ENCODE data around the gene WDR74. TPM values are rescaled to one million over a fixed set of nuclear protein-coding genes. Genes with fewer than 3 reads are reported as not detected.

WDR74 gene
- total RNA-seq, 1 donor from 2014 or later: 53.5 TPM

- H3K27me3 Mint-ChIP-seq (ENCODE audit: low read depth, unreplicated experiment): no peaks in the 10 kb centered on the region
- DNase-seq (ENCODE audit: low read depth): peak; percentile 49
- H2AFZ ChIP-seq (ENCODE audit: low read depth, low read length): peak within 1 kb of the TSS; percentile 71
- no peak for FAIRE-seq
- no peaks in the 10 kb centered on the region for H3K27me3 ChIP-seq (ENCODE audit: insufficient read depth, low read length)
- H3K4me1 Mint-ChIP-seq (ENCODE audit: low read depth, unreplicated experiment): peaks cover 19% of the 10 kb centered on the region
- peaks cover 23% of the 10 kb centered on the region for H3K4me1 ChIP-seq (ENCODE audit: insufficient read depth, low read length)
- H3K27ac ChIP-seq (ENCODE audit: low read depth, low read length): peak within 1 kb of the TSS; percentile 71
- H4K20me1 ChIP-seq (ENCODE audit: insufficient read depth, low read length): peaks cover 49% of the 10 kb centered on the region
- no peaks in the 10 kb centered on the region for H3K9me3 ChIP-seq (ENCODE audit: insufficient read depth, low read depth, low read length)
- H3K9ac ChIP-seq (ENCODE audit: low read length): peak within 1 kb of the TSS; percentile 87
- H3K4me3 Mint-ChIP-seq (ENCODE audit: unreplicated experiment): peak within 1 kb of the TSS; percentile 89
- peak within 1 kb of the TSS; percentile 98 for H3K4me2 ChIP-seq (ENCODE audit: low read length)
- peaks cover 38% of the 10 kb centered on the region for H3K36me3 ChIP-seq (ENCODE audit: insufficient read depth, low read length)
- peak within 1 kb of the TSS; percentile 92 for H3K4me3 ChIP-seq (ENCODE audit: insufficient read depth, low read depth, low read length)
- H3K27ac Mint-ChIP-seq (ENCODE audit: unreplicated experiment): peak within 1 kb of the TSS; percentile 86
- H3K36me3 Mint-ChIP-seq (ENCODE audit: low read depth, unreplicated experiment): peaks cover 25% of the 10 kb centered on the region
- H3K9me3 Mint-ChIP-seq (ENCODE audit: unreplicated experiment): no peaks in the 10 kb centered on the region
- no peak for TF ChIP-seq EZH2 (IDR thresholded peaks at IDR 0.05; ENCODE audit: insufficient read depth, low read length)
- no peak for TF ChIP-seq CTCF (IDR thresholded peaks at IDR 0.05; ENCODE audit: insufficient read depth, low read depth, low read length)
- H3K79me2 ChIP-seq (ENCODE audit: insufficient read depth, low read length): peaks cover 49% of the 10 kb centered on the region
Measured at GRCh38 chr11:62791501-62792201, 47.7 kb downstream of the WDR74 start, which contains the start of gene TMEM223. Gene TMEM223, minus strand, starts transcription at chr11:62792006. Its CDS starts 12 bp downstream, at chr11:62791994.

- TF ChIP-seq CTCF (IDR thresholded peaks at IDR 0.05; ENCODE audit: insufficient read depth, low read depth, low read length) (no peak), EZH2 (IDR thresholded peaks at IDR 0.05; ENCODE audit: insufficient read depth, low read length) (no peak)
- peaks cover 50% of the 10 kb centered on the region for H3K79me2 ChIP-seq (ENCODE audit: insufficient read depth, low read length)
- no peak overlapping the region for H3K4me3 ChIP-seq (ENCODE audit: insufficient read depth, low read depth, low read length)
- H2AFZ ChIP-seq (ENCODE audit: low read depth, low read length): no peak overlapping the region
- peaks cover 45% of the 10 kb centered on the region for H4K20me1 ChIP-seq (ENCODE audit: insufficient read depth, low read length)
- FAIRE-seq (no peak), DNase-seq (ENCODE audit: low read depth) (no peak)
- no peaks in the 10 kb centered on the region for H3K27me3 ChIP-seq (ENCODE audit: insufficient read depth, low read length)
- H3K4me1 ChIP-seq (ENCODE audit: insufficient read depth, low read length): peaks cover 29% of the 10 kb centered on the region
- Mint-ChIP-seq H3K27me3 (ENCODE audit: low read depth, unreplicated experiment) (no peaks in the 10 kb centered on the region), H3K27ac (ENCODE audit: unreplicated experiment) (no peak overlapping the region), H3K4me1 (ENCODE audit: low read depth, unreplicated experiment) (peaks cover 19% of the 10 kb centered on the region), H3K36me3 (ENCODE audit: low read depth, unreplicated experiment) (peaks cover 12% of the 10 kb centered on the region), H3K4me3 (ENCODE audit: unreplicated experiment) (peak overlapping the region; percentile 72), H3K9me3 (ENCODE audit: unreplicated experiment) (no peaks in the 10 kb centered on the region)
- H3K36me3 ChIP-seq (ENCODE audit: insufficient read depth, low read length): peaks cover 20% of the 10 kb centered on the region
- no peaks in the 10 kb centered on the region for H3K9me3 ChIP-seq (ENCODE audit: insufficient read depth, low read depth, low read length)
- H3K27ac ChIP-seq (ENCODE audit: low read depth, low read length): no peak overlapping the region
- no peak overlapping the region for H3K9ac ChIP-seq (ENCODE audit: low read length)
- no peak overlapping the region for H3K4me2 ChIP-seq (ENCODE audit: low read length)
Measured at GRCh38 chr11:62789576-62789975, 49.8 kb downstream of the WDR74 start.

GRCh38 chr11:62788991-62789390 is 50.4 kb downstream of the WDR74 start:
- H3K9ac ChIP-seq (ENCODE audit: low read length): no peak overlapping the region
- H3K9me3 ChIP-seq (ENCODE audit: insufficient read depth, low read depth, low read length): no peaks in the 10 kb centered on the region
- H3K36me3 ChIP-seq (ENCODE audit: insufficient read depth, low read length): peaks cover 15% of the 10 kb centered on the region
- Mint-ChIP-seq H3K9me3 (ENCODE audit: unreplicated experiment) (no peaks in the 10 kb centered on the region), H3K4me3 (ENCODE audit: unreplicated experiment) (peak overlapping the region; percentile 93), H3K27me3 (ENCODE audit: low read depth, unreplicated experiment) (no peaks in the 10 kb centered on the region), H3K27ac (ENCODE audit: unreplicated experiment) (no peak overlapping the region), H3K36me3 (ENCODE audit: low read depth, unreplicated experiment) (peaks cover 8% of the 10 kb centered on the region), H3K4me1 (ENCODE audit: low read depth, unreplicated experiment) (peaks cover 19% of the 10 kb centered on the region)
- H3K27me3 ChIP-seq (ENCODE audit: insufficient read depth, low read length): no peaks in the 10 kb centered on the region
- FAIRE-seq (no peak), DNase-seq (ENCODE audit: low read depth) (no peak)
- H3K79me2 ChIP-seq (ENCODE audit: insufficient read depth, low read length): peaks cover 50% of the 10 kb centered on the region
- H3K4me1 ChIP-seq (ENCODE audit: insufficient read depth, low read length): peaks cover 29% of the 10 kb centered on the region
- H2AFZ ChIP-seq (ENCODE audit: low read depth, low read length): no peak overlapping the region
- TF ChIP-seq CTCF (IDR thresholded peaks at IDR 0.05; ENCODE audit: insufficient read depth, low read depth, low read length): no peak
- no peak overlapping the region for H3K4me3 ChIP-seq (ENCODE audit: insufficient read depth, low read depth, low read length)
- peaks cover 45% of the 10 kb centered on the region for H4K20me1 ChIP-seq (ENCODE audit: insufficient read depth, low read length)
- H3K4me2 ChIP-seq (ENCODE audit: low read length): peak overlapping the region; percentile 87
- H3K27ac ChIP-seq (ENCODE audit: low read depth, low read length): peak overlapping the region; percentile 16

Data from astrocyte (in vitro differentiated cells and primary cell).